Colon (tissue), 2 donors: ENCODE data around the gene CYP1A2.
"Not testable (repeated sequence)": the region's sequence is repeated elsewhere in the genome, so short reads cannot be mapped to it uniquely, and the experiment has no call there.

ENCODE experiments used
- FAIRE-seq: peaks from 2 replicates; lab custom pipeline; 2012; peaks lifted over from hg19 to GRCh38; lab: Jason Lieb, UNC
- donor health status: control.
- donor health status: control.

CYP1A2 gene, protein sequence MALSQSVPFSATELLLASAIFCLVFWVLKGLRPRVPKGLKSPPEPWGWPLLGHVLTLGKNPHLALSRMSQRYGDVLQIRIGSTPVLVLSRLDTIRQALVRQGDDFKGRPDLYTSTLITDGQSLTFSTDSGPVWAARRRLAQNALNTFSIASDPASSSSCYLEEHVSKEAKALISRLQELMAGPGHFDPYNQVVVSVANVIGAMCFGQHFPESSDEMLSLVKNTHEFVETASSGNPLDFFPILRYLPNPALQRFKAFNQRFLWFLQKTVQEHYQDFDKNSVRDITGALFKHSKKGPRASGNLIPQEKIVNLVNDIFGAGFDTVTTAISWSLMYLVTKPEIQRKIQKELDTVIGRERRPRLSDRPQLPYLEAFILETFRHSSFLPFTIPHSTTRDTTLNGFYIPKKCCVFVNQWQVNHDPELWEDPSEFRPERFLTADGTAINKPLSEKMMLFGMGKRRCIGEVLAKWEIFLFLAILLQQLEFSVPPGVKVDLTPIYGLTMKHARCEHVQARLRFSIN

DNA sequence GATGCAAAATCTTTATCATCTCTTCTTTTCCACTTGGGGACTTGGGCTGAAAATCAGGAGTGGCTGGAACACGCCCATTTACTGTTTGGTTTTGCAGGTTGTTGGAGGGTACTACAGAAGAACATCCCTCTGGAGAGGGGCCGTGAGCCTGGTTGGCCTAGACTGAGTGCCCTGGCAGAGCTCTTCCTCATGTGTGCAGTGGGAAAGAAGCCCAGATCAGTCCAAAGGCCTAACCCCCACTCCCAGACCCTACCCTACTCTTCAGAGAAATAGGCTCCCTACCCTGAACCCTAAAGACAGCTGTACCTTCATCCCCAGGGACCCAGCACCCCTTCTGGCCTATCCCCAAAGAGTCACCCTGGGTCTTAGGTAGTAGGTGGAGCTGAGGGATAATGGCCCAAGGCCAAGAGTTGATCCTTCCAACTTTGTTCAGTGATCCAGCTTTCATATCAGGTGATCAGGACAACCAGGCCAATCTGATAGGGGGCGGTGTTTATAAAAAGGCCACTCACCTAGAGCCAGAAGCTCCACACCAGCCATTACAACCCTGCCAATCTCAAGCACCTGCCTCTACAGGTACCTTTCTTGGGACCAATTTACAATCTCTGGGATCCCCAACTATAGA lies at the start of gene CYP1A2:
Gene CYP1A2, plus strand, starts transcription at position 524 of the 625 bp plus-strand sequence. CDS start 894 bp downstream, outside the sequence.
- no peak for FAIRE-seq

DNA sequence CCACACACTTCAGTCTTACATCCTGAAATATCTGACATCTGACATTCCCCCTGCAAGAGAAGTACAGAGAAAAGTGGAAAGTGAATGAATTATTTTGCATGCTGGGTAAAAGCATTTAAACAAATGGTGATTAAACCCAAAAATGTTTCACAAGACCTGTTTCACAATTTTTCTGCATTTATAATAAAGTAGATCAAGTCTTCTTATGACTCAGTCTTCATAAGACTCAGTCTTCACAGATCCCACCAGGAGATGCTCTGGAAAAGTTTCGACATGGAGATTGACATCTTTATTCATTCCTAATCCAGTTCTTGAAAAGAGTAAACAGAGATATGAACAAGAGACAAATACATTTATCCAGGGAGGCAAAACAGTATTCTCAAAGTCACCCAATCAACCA lies 39.6 kb upstream of the CYP1A2 start:
- no peak for FAIRE-seq

DNA sequence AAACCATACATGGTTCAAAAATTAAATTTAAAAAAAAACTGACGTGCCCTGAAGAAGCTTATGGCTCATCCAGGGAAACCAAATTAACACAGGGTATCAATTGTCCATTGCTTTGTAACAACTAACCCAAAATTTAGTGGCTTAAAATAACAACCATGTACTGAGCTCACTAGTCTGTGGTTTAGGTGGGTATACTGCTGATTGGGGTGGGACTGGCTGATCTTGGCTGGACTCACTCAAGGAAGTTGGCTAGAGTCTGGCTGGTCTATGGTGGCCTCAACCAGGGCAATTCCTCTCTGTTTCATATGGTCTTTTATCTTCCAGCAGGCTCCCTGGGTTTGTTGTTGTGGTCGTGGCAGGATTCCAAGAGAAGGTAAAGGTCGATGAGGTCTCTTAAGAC lies 38.8 kb upstream of the CYP1A2 start:
- FAIRE-seq: no peak

DNA sequence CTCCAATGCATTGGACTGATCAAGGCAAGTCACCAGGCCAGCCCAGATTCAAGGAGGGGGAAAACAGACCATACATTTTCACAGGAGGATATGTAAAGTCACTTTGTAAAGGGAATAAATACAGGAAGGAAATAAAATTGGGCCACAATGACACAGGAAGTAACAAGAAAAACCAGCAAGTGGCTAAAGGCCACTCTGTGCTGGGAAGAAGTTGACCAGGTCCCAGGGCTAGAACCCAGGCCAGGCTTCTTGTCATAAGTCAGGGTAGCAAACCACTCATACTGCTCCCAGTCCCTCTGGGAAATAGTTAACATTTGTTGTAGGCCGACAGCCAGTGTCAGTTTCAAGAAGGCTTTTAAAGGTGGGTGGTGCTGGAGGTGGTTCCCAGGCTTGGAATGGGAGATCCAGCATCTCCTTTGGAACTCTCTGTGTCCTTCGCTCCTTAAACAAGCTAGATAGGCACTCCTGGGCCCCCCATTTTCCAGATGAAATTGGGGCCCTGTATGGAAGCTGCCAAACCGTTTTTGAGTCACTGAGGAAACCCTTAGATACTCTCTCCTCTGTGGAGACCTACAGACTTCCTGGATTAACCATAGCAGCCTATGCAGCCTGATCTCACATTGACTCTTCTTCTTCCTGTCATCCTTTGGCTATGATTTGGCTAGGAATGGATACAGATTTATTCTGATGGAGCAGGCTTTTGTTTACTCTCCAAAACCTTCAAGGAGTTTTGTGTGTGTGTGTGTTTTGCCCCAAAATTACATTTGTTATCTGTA lies 38.1 kb upstream of the CYP1A2 start:
- no peak for FAIRE-seq

DNA sequence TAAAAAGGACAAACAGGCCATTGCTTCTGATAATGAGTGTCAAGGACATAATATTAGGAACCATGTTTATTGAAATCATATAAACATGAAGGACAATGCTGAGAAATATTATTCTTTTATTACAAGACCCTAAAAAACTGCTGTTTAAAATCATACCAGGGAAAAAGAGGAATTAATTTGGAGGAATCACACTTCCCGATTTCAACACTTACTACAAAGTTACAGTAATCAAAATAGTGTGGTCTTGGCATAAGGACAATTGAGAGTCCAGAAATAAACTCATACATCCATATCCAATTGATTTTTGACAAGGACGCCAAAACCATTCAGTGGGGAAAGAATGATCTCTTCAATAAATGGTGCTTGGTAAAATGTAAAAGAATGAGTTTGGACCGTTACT lies 36.3 kb upstream of the CYP1A2 start:
- no peak for FAIRE-seq

DNA sequence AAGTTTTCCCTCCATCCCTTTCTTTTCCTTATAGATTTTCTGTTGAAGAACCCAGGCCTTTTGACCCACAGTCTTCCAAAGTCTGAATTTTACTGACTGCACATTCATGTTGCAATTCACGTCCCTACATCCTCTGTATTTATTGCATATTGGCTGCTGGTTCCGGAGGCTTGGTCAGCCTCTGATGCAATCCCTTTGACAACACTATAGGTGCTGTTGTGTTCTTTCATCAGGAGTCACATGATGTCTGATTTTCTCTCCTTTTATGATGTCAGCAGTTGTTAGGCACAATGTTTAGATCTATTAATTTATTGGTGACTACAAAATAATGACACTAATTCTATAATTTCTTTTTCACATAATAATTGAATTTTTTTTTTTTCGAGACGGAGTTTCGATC lies 32.0 kb upstream of the CYP1A2 start:
- FAIRE-seq: no peak

DNA sequence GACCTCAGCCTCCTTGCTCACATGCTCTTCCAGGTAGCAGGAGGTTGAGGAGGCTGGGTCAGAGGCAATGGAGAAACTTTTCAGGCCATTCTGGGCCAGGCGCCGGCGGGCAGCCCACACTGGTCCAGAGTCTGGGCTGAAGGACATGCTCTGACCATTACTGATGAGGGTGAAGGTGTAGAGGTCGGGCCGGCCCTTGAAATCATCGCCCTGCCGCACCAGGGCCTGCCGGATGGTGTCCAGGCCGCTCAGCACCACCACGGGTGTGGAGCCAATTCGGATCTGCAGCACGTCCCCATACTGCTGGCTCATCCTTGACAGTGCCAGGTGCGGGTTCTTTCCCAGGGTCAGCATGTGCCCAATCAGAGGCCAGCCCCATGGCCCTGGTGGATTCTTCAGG lies 26.1 kb upstream of the CYP1A2 start:
- FAIRE-seq: no peak

DNA sequence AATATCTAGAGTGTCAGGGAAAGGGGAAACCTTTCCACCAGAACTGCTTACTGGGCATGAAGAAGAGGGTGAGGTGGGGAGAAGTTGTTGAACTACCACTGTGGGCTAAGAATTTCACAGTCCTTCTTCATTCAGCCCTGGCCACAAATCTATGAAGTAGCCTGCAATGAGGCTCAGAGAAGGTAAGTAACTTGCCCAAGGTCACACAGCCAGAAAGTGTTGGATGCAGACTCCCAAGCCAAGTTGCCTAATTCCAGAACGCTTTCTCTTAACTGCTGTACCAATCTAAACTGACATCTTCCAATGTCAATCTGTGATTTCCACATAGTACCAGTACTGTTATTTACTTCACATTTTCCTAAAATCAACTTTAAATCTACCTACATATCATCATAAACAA lies 25.5 kb upstream of the CYP1A2 start:
- FAIRE-seq: no peak

DNA sequence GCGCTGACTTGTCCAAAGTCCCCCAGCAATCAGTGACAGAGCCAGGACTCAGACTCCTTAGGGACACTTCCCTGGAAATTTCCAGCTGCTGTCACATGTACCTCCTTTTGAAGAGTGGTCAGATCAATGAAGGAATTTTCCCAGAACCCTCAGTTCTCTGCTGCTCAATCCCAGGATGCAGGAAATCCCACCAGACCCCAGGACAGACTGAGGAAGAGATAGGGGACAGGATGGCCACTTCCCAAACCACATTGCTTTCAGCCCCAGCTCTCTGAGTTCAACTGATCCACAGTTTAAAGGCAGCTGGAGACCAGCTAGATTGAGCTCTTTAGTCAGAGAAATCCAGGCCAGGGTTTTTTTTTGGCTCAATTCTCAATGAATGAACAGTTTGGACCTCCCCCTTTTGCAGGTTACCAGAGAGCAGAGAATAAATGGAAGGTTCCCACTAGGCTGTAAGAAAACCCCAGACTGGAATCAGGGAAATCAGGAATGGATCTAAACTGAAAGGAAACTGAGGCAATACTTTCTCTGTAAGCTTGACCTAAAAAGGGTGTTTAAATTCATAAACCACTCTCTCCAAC lies 24.8 kb upstream of the CYP1A2 start:
- FAIRE-seq: no peak

DNA sequence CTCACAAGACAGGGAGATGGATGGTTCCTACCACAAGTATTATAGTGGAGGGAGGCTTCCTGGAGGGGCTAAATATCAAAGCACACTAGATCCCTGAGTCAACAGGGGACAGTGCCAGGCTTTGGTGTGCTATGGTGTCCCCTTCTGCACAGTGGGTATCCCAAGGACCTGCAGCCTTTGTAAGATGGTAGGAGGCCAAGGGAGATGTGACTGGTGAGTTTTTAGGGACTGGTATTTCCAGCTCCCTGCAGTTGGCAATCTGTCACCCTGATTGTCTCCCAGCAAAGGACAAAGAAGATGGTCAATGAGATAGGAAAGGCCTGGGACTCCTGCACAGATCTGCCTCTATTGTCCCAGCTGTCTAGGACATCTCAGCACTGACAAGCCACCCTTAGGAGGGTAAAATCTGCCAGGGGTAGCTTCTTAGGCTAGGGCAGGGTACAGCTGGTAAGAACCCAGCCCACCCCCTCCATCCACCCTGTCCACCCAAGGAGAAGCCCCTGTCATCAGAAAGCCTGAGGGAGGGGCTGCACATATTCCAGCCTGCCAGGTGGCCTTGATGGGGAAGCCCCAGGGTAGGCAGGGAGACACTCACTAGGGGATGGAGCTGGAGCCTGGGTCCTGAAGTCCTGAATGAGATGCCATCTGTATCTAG lies 23.9 kb upstream of the CYP1A2 start:
- no peak for FAIRE-seq

DNA sequence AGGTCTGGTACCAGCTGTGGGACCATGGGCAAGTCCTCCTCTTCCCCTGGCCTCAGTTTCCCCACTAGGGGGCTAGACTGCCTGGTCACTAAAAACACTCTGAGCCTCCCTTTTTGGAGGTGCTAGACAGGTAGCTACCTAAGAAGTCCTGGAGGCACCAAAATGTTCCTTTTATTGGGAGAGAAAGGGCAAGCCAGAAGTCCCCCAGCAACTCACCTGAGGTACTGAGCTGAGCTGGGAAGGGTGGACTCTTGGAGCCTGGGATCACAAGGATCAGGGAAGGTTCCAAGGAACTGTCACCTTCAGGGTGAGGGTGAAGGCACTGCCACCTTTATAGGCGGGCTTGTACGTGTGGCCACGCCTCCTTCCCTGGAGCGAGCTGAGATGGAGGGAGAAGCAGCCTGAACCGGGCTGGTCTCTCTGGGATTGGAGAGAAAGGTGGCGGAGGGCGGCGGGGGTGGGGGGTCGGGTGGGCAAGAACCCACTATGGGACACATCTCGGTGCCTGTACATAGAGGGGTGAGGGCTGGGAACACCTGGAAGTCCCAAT lies 23.3 kb upstream of the CYP1A2 start, which contains the start of gene CYP1A1:
Gene CYP1A1, minus strand, starts transcription at position 304 of the 550 bp plus-strand sequence. CDS start 2,431 bp downstream, outside the sequence.
- no peak for FAIRE-seq

DNA sequence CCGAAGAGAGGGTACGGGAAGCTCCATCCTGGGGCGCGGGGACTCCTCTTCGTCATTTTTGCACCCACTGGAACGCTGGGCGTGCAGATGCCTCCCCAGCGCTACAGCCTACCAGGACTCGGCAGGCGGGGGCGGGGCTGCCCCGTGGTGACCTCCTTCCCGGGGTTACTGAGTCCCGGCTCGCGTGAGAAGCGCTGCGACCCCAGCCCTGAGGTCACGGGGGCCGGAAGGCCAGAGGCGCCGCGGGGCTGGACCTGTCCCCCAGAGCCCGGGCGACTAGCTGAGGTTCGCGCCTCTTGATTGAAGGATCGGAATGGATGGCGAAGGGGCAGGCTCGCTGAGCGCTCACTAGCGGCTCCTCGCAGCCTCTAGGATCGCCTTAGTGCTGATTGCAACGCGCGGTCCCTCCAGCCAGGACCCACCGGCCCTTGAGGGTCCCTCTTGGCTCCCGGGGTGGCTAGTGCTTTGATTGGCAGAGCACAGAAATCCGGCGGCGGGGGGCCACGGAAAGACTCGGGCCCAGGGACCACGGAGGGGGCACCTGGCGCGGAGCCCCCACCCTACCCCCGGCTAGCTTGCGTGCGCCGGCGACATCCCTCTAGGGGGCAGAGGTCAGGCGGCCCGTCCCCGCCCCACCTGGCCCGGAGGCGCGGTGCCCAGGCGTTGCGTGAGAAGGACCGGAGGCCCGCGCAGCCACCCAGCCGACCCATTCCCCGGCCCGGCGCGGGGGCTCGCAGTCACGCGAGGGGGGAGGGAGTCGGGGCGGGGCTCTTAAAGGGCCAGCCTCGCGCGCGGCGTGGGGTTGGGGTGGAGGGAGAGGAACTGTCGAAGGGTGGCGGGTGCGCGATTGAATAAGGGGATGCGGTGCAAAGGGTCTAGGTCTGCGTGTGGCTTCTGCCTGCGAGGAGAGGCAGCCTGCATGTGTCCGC lies 22.5 kb upstream of the CYP1A2 start:
- no peak for FAIRE-seq

DNA sequence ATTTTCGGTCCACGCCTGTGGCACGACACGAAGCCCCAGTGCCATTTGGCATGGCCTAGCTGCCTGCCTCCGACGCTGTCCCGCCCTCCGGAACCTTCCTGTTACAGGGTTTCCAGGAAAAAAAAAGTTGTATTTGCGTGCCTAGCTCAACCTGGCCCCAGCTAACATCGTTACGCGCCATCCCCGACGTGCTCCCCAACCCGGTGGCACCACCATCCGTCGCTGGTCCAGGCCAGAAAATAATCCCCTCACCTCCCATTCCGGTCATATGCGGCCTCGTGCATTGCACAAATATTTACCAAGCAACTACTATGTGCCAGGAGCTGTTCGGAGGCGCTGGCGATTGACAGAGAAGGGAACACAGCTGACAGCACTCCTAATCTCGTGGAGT lies 21.9 kb upstream of the CYP1A2 start:
- no peak for FAIRE-seq

DNA sequence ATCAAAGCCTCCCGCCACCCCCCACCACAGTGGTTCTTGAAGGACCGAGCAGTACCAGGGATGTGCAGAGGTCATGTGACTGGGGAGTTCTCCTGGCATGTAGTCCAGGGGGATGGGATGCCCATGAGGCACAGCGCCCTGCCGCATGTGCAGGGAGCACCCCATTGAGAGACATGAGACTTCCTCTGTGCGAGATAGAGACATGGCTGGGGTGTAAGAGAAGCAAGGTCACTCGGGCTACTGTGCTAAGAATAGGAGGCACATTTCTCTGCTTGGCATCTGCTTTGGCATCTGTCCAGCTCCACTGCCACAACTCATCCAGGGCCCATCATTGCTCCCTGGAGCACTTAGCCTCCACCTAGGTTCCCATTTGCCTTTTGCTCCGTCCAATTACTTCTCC lies 20.9 kb upstream of the CYP1A2 start:
- FAIRE-seq: no peak

DNA sequence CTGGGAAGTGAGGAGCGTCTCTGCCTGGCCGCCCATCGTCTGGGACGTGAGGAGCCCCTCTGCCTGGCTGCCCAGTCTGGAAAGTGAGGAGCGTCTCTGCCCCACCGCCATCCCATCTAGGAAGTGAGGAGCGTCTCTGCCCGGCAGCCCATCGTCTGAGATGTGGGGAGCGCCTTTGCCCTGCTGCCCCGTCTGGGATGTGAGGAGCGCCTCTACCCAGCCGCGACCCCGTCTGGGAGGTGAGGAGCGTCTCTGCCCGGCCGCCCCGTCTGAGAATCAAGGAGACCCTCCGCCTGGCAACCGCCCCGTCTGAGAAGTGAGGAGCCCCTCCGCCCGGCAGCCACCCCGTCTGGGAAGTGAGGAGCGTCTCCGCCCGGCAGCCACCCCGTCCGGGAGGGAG lies 19.9 kb upstream of the CYP1A2 start:
- FAIRE-seq: not testable (repeated sequence)

DNA sequence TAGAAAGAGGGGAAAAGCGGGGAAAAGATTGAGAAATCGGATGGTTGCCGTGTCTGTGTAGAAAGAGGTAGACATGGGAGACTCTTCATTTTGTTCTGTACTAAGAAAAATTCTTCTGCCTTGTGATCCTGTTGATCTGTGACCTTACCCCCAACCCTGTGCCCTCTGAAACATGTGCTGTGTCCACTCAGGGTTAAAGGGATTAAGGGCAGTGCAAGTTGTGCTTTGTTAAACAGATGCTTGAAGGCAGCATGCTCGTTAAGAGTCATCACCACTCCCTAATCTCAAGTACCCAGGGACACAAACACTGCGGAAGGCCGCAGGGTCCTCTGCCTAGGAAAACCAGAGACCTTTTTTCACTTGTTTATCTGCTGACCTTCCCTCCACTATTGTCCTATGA lies 19.3 kb upstream of the CYP1A2 start:
- not testable (repeated sequence) for FAIRE-seq

DNA sequence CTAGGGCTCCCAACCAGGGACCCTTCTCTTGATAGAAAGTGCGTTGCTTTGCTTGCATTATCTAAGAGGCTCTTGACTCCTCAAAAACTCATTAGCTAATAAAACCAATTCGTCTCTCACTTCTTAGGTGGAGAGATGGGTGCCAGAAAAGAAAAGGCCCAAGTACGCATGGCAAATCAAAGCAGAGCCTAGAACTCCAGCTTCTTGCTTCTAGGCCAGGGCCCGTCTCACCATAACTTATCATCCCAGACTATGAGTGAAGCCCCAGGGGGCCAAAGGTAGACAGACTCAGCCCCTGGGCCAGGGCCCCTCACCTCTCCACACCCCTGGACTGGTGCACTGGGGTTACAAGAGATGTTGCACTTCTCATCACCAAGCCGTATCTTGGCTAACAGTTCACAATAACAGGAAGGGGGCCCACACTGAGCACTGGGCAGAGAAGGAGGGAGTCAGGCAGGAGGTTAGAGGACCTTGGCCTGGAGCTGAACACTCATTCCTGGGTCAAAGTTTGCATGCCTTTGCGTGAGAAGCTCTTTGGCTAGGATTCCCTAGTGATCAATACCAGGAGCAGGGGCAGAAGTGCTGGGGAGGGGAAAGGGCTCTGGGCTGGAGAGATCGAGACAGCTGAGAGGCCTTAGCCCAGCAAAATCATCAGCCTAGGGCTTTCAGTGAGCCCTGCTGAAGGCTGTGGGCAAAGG lies 17.9 kb upstream of the CYP1A2 start:
- FAIRE-seq: no peak

DNA sequence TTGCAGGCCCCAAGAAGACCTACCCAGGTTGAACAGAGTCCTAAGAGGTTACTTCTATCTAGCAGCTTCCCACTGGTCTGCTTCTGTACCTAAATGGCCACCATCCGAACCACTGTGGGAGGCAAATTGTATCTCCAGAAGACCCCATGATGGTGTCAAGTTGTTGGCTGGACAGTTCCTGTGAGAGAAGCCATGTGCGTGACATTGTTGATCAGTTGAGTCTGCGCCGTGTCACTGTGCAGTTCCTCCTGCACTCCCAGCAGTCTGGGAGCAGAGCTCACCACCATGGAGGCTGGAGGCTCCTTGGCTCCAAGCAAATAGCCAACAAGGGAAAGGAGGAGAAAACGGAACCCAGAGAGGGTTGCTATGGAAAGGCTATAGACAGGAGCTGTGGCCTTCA lies 15.8 kb upstream of the CYP1A2 start:
- no peak for FAIRE-seq

DNA sequence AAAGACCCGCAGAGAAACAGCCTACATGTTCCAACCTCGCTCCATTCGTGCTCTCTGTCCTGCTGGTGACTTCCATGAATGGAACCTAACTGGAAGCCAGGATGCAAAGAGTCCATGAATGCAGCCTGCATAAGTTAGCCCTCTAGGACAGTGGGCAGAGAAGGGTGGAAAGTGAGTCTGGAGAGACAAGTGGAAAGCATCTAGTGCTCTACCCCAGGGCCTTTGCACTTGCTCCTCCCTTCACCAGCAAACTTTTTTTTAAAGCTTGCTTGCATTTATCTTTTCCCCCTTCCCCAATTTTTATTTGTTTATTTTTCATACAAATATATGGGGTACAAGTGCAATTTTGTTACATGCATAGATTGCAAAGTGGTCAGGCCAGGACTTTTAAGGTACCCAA lies 15.4 kb upstream of the CYP1A2 start:
- FAIRE-seq: no peak

DNA sequence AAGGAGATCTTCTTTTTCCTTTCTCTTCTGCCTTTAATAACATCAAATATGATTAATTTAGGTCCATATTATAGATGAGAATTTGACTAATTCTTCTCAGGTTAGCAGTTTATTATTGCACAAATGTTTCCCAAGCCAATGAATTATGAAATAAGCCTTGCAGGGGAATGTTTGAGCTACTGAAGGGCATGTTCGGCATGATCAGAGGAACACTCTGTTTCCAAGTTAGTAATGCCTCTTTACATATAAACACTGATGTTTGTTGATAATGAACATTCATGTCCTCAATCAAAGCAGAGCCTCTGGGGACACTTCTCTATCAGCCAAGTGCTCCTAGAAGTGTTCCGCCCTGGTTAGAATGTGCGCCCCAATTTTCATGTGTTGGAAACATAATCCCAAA lies 13.3 kb upstream of the CYP1A2 start:
- no peak for FAIRE-seq
